Testis (tissue), 2 donors: ENCODE measurements around the gene HSD17B12.

Source experiments
- CTCF ChIP-seq, 3 experiments: fragments of 450-650 bp in 2 of 3; fragments of 200-600 bp in 1 of 3; sonication (generic) in 1 of 3; IDR thresholded peaks; one replicate each; pipeline ENCODE4 v1.5.1; 2016 to 2019; ENCODE audit warnings: antibody characterized with exemption in 3 of 3, mild to moderate bottlenecking in 2 of 3, moderate library complexity in 1 of 3
- POLR2A ChIP-seq: fragments of 450-650 bp; IDR thresholded peaks from one replicate; pipeline ENCODE4 v1.6.1; 2017; ENCODE audit warnings: antibody characterized with exemption, mild to moderate bottlenecking, moderate library complexity

GRCh38 chr11:43760902-43761301 is 80.4 kb downstream of the HSD17B12 start:
- TF ChIP-seq CTCF (IDR thresholded peaks at IDR 0.05) (no peak), POLR2A (no peak)
